Heart left ventricle (tissue), 16 donors: ENCODE measurements around the gene PGGHG. TPM values are rescaled to one million over a fixed set of nuclear protein-coding genes. Genes with fewer than 3 reads are reported as not detected.
A peak's percentile ranks its signal among the peaks of the same experiment; 100 is the strongest.

Experiments used
- ATAC-seq, 4 donors: fragments of 200-7000 bp; cut with Tn5 transposase; one replicate each; pipeline ENCODE4 v1.9.1; 2020 to 2022; ENCODE audit warnings: moderate library complexity in 4 of 4, mild to moderate bottlenecking in 3 of 4, moderate number of reproducible peaks in 1 of 4
- DNase-seq, 5 donors: peaks; one replicate each; pipeline ENCODE4 v3.0.0-alpha.2; 2020
- H3K27ac ChIP-seq, 12 donors: fragments of 200-600 bp; sonication (generic) in 4 of 12; one replicate each; pipeline versions ENCODE4 v1.5.0 to v1.8.0; 2016 to 2022; ENCODE audit warnings: mild to moderate bottlenecking in 2 of 12
- H3K27me3 ChIP-seq, 9 donors: fragments of 200-600 bp; sonication (generic) in 2 of 9; one replicate each; pipeline versions ENCODE4 v1.5.1 to v1.8.0; 2016 to 2022; ENCODE audit warnings: mild to moderate bottlenecking in 3 of 9
- H3K36me3 ChIP-seq, 9 donors: fragments of 200-600 bp; sonication (generic) in 2 of 9; one replicate each; pipeline versions ENCODE4 v1.5.0 to v1.8.0; 2018 to 2022; ENCODE audit warnings: mild to moderate bottlenecking in 2 of 9
- H3K4me1 ChIP-seq, 12 donors: fragments of 200-600 bp; sonication (generic) in 4 of 12; one replicate each; pipeline versions ENCODE4 v1.5.0 to v1.8.0; 2016 to 2022; ENCODE audit warnings: mild to moderate bottlenecking in 3 of 12
- H3K4me3 ChIP-seq, 12 donors: fragments of 200-600 bp; sonication (generic) in 4 of 12; one replicate each; pipeline versions ENCODE4 v1.5.0 to v1.8.0; 2017 to 2022; ENCODE audit warnings: mild to moderate bottlenecking in 9 of 12, moderate library complexity in 4 of 12
- H3K9me3 ChIP-seq, 12 donors: fragments of 200-600 bp; sonication (generic) in 4 of 12; one replicate each; pipeline versions ENCODE4 v1.5.0 to v1.8.0; 2016 to 2022; ENCODE audit warnings: mild to moderate bottlenecking in 1 of 12
- POLR2A ChIP-seq, 2 donors: fragments of 450-650 bp; IDR thresholded peaks; one replicate each; pipeline ENCODE4 v1.6.1; 2017; ENCODE audit warnings: antibody characterized with exemption in 2 of 2, mild to moderate bottlenecking in 2 of 2, moderate library complexity in 2 of 2
- WGBS, 4 donors: extraction: QIAGEN DNeasy Blood & Tissue Kit in 2 of 4; methylation state at CpG; one replicate each; pipeline versions ENCODE4 v1.1.5 to v1.1.7; 2013 to 2018; 5-methylcytosine and 5-hydroxymethylcytosine counted together
- intact Hi-C, 10 donors: fragments of 100-400 bp; cut with DNase I; formaldehyde crosslinking; loops; one replicate each; pipeline versions ENCODE4 v1.11.1 to v1.14.2; 2022
- polyA plus RNA-seq, 2 donors: library from polyadenylated mRNA; stranded (reverse); fragments of 200-250 nt; gene quantifications; one replicate each; pipeline ENCODE4 v1.2.3, GENCODE V29; 2013
- total RNA-seq, 9 donors: library from RNA; depleted of rRNA in 2 of 9; stranded (reverse); fragments of >200 nt in 2 of 9; fragmentation: NEBNext Ultra II Directional in 3 of 9; extraction: Animal tissue kit (Norgen Biotek cat#: 25700) in 3 of 9; gene quantifications; one replicate each; pipeline versions ENCODE4 v1.1.0 to v1.2.4, GENCODE V29; 2016 to 2023
- TF ChIP-seq, protein P1 (sequence below), 12 donors: fragments of 200-600 bp; sonication (generic) in 4 of 12; IDR thresholded peaks; one replicate each; pipeline versions ENCODE4 v1.5.0 to v1.8.0; 2018 to 2022; ENCODE audit warnings: antibody characterized with exemption in 12 of 12, mild to moderate bottlenecking in 5 of 12
- donor health status: ischemic (EF 13 %, LVEDD 7.1; RV severe dilation, severe dysfunction).
- donor health status: healthy with polysubstance abuse.
- donor health status: DM: no; HTN: yes; CAD: no.
- donor health status: DM: no; HTN: no; CAD: no.
- donor health status: ischemic (EF 25% LVEDD 6.9; RV normal size, moderate dysfunction).
- donor health status: ischemic (EF 25% LVEDD 5.7; RV mildly dilated, moderate dysfunction).
- donor health status: healthy.
- donor health status: DM: yes; HTN: yes; CAD: no.
- donor health status: ischemic (EF 35%, LVEDD 5.7; RV mildly dilated, moderate dysfunction).
- donor health status: nonischemic (EF 11% LVEDD 7.7; RV severe dilation, severe dysfunction).
- donor health status: DM: yes; HTN: yes; CAD: no.
- donor health status: PGD.
- donor health status: ischemic (EF 29% LVEDD 5.4; RV normal size, mild dysfunction).
- donor health status: nonischemic (EF 23%, LVEDD 6.1; RV moderate dilation, normal function).

Gene PGGHG
- total and polyA plus RNA-seq, 11 donors: 4.5 to 15.7 (median 6.4) TPM

DNA sequence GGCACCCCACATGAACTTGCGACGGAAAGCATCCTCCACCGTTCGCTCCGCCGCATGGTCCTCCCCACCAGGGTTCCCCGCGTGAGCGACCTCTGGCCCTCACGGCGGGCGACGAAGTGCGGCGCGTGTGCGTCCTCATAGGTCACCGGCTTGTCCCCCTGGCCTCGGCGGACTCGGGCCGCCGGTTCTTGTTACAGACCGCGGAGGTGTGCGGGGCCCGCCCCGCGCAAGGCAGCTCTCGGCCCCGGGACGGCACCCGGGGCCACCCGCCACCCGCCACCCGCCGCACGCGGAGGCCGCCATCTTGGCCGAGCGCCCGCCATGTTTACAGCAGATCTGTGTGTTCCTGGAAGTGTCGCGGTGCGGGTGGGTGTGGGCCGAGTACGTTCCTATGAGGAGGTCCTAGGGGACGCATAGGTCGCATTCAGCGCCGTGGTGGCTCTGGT, 15.2 kb downstream of the PGGHG start:
- peaks cover 4 to 32% (median 12%) of the 10 kb centered on the region in 9 donors for H3K27me3 ChIP-seq
- DNase-seq (peak in 1 of 5 donors; percentile 60), ATAC-seq (no peak)
- H3K36me3 ChIP-seq: peaks cover 0 to 2% (median 0%) of the 10 kb centered on the region in 9 donors
- no peak overlapping the region for H3K27ac ChIP-seq
- no peak for TF ChIP-seq POLR2A (IDR thresholded peaks at IDR 0.05)
- TF ChIP-seq, protein P1, sequence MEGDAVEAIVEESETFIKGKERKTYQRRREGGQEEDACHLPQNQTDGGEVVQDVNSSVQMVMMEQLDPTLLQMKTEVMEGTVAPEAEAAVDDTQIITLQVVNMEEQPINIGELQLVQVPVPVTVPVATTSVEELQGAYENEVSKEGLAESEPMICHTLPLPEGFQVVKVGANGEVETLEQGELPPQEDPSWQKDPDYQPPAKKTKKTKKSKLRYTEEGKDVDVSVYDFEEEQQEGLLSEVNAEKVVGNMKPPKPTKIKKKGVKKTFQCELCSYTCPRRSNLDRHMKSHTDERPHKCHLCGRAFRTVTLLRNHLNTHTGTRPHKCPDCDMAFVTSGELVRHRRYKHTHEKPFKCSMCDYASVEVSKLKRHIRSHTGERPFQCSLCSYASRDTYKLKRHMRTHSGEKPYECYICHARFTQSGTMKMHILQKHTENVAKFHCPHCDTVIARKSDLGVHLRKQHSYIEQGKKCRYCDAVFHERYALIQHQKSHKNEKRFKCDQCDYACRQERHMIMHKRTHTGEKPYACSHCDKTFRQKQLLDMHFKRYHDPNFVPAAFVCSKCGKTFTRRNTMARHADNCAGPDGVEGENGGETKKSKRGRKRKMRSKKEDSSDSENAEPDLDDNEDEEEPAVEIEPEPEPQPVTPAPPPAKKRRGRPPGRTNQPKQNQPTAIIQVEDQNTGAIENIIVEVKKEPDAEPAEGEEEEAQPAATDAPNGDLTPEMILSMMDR (IDR thresholded peaks at IDR 0.05): no peak
- peaks cover 0 to 32% (median 14%) of the 10 kb centered on the region in 12 donors for H3K4me1 ChIP-seq
- H3K9me3 ChIP-seq: no peaks in the 10 kb centered on the region
- 76 to 90% (median 79%) methylated on average over 40 to 52 of the region's 52 CpGs for WGBS, 4 donors
- intact Hi-C loops: loop anchor here in 3 of 10 donors (5.0 to 10.0 kb wide), 3 partner anchors 51 to 201 kb away; partner anchors contain the start of gene RNH1 (in 1 of the 3)
- H3K4me3 ChIP-seq: no peak overlapping the region

DNA sequence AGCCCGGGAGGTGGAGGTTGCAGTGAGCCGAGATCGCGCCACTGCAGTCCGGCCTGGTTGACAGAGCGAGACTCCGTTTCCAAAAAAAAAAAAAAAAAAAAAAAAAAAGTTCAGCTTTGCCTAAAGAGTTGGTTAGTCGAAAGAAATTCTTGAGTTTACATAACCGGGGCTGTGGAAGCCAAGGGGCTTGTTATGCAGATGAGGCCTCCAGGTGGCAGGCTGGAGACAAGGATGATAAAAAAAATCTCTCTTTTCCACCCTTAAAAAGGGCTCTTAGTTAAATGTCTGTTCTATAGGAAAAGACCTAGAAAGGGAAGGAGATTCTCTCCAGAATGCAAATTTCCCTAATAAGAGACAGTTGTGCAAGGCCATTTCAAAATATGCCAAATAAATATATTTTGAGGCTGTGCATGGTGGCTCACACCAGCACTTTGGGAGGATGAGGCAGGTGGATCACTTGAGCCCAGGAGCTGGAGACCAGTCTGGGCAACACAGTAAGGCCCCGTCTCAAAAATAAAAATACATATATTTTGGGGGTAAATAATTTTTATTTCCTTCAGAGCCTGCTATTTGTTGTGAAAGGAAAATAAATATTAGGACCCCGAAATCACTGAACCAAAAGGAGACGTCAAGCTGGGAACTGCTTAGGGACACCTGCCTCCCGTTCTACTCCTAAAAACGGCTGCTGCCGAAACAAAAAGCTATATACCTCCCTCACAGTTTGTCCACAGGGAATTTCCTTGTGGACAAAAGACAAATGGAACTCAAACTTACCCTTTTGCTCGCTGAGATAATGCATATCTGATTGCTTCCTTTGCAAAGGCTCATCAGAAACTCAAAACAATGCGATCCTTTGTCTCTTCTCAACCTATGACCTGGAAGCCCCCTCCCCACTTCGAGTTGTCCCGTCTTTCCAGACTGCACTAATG, 16.3 kb downstream of the PGGHG start:
- Histone ChIP-seq H3K9me3 (no peaks in the 10 kb centered on the region), H3K36me3 (peaks cover 0 to 10% (median 0%) of the 10 kb centered on the region in 9 donors), H3K27ac (peak overlapping the region in 6 of 12 donors; percentile 11 to 99 (median 62)), H3K4me1 (peaks cover 0 to 42% (median 15%) of the 10 kb centered on the region in 12 donors), H3K27me3 (peaks cover 0 to 21% (median 4%) of the 10 kb centered on the region in 9 donors), H3K4me3 (no peak overlapping the region)
- intact Hi-C loops: loop anchor here in 7 of 10 donors (5.0 to 10.0 kb wide), 5 partner anchors 50 to 200 kb away; partner anchors contain the start of genes BET1L (in 2 of the 7), RIC8A (in 2 of the 7) and RNH1 (in 1 of the 7)
- ATAC-seq: peak in 1 of 4 donors; percentile 19
- DNase-seq: peak in 4 of 5 donors; percentile 59 to 73 (median 68)
- TF ChIP-seq POLR2A (IDR thresholded peaks at IDR 0.05): no peak
- TF ChIP-seq, protein P1 (IDR thresholded peaks at IDR 0.05): peak; percentile 55 to 76 (median 64)
- WGBS, 4 donors: 33 to 39% (median 34%) methylated on average over 19 of the region's 19 CpGs

DNA sequence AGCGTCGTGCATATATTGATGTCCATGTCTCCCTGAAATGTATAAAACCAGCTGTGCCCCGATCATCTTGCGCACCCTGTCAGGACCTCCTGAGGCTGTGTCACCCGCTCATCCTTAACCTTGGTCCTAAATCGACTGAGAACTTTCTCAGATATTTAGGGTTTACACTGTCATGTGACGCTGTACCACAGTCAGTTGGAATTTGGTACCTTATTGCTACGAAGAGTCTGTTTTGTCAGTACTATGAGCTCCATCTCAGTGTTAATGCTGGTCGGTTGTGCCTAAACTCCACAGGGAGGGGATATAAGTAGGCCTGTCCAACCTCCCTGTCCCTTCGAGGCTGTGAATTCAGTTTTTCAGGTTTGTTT, 16.9 kb downstream of the PGGHG start:
- 89 to 92% (median 90%) methylated on average over 10 of the region's 10 CpGs for WGBS, 4 donors

More for the DNA sequence above, 16.9 kb downstream of the PGGHG start:
- ATAC-seq (no peak), DNase-seq (no peak)
- peak overlapping the region in 8 of 12 donors; percentile 9 to 99 (median 84) for H3K27ac ChIP-seq
- H3K27me3 ChIP-seq: peaks cover 0 to 15% (median 0%) of the 10 kb centered on the region in 9 donors
- peaks cover 0 to 42% (median 15%) of the 10 kb centered on the region in 12 donors for H3K4me1 ChIP-seq
- intact Hi-C loops: loop anchor here in 6 of 10 donors (5.0 to 10.0 kb wide), 5 partner anchors 49 to 199 kb away; partner anchors contain the start of genes BET1L (in 2 of the 6), RIC8A (in 2 of the 6) and RNH1 (in 1 of the 6)
- TF ChIP-seq POLR2A (IDR thresholded peaks at IDR 0.05): no peak
- TF ChIP-seq, protein P1 (IDR thresholded peaks at IDR 0.05): no peak
- no peaks in the 10 kb centered on the region for H3K9me3 ChIP-seq
- H3K36me3 ChIP-seq: peaks cover 0 to 10% (median 0%) of the 10 kb centered on the region in 9 donors
- no peak overlapping the region for H3K4me3 ChIP-seq
